H1 (cell line): ENCODE data around the gene PHAX. TPM values are rescaled to one million over a fixed set of nuclear protein-coding genes. Genes with fewer than 3 reads are reported as not detected.

Experiments
- CEBPB ChIP-seq: IDR thresholded peaks from 2 replicates; pipeline ENCODE4 v1.6.1; 2012; ENCODE audit warnings: low read depth, low read length
- CHD2 ChIP-seq: IDR thresholded peaks from 2 replicates; pipeline ENCODE4 v1.6.1; 2012; ENCODE audit warnings: low read length, improper control_type of control experiment
- CTBP2 ChIP-seq: IDR thresholded peaks from 2 replicates; pipeline ENCODE4 v1.7.0; 2011; ENCODE audit warnings: borderline replicate concordance, mild to moderate bottlenecking, moderate library complexity, mixed read lengths, low read length; ENCODE audit not compliant: insufficient read depth, insufficient read length
- JUND ChIP-seq: IDR thresholded peaks from 2 replicates; pipeline ENCODE4 v1.6.1; 2011; ENCODE audit warnings: mild to moderate bottlenecking, improper control_type of control experiment, low read length
- KDM5A ChIP-seq: fragments of 200-600 bp; IDR thresholded peaks from 2 replicates; pipeline ENCODE4 v1.7.1; 2012; ENCODE audit warnings: mild to moderate bottlenecking, low read length, inconsistent platforms, mixed read lengths
- RAD21 ChIP-seq, 2 experiments: IDR thresholded peaks in 1 of 2; conservative IDR thresholded peaks in 1 of 2; 2 replicates each; pipeline ENCODE4 v1.6.1; 2011; ENCODE audit warnings: low read depth in 2 of 2, low read length in 2 of 2, improper control_type of control experiment in 1 of 2, inconsistent platforms in 1 of 2, mild to moderate bottlenecking in 1 of 2, moderate library complexity in 1 of 2
- SUZ12 ChIP-seq: fragments of 200-600 bp; sonication (generic); IDR thresholded peaks from 2 replicates; pipeline ENCODE4 v1.6.1; 2012; ENCODE audit warnings: mild to moderate bottlenecking, inconsistent platforms, low read length, moderate library complexity, mixed read lengths
- YY1 ChIP-seq: IDR thresholded peaks from 2 replicates; pipeline ENCODE4 v1.6.1; 2011; ENCODE audit warnings: low read depth, mild to moderate bottlenecking, low read length
- polyA plus RNA-seq, 7 experiments: library from polyadenylated mRNA; depleted of rRNA in 3 of 7; stranded (reverse) in 5 of 7; unstranded in 2 of 7; fragments of >200 nt in 5 of 7; fragments of 200-250 nt in 2 of 7; gene quantifications; 1 replicate in 5 of 7; 2 replicates in 1 of 7; 4 replicates in 1 of 7; pipeline versions ENCODE4 v1.2.1 to v1.2.3, GENCODE V29; 2011 to 2013; ENCODE audit warnings: missing spikeins in 2 of 7, mixed read lengths in 2 of 7
- total RNA-seq: library from RNA; stranded (reverse); fragmentation: NEBNext Ultra II Directional; extraction: Animal tissue kit (Norgen Biotek cat#: 25700); gene quantifications from 2 replicates; pipeline ENCODE4 v1.2.1, GENCODE V29; 2021
- TF ChIP-seq, protein P1 (sequence below): fragments of 300-600 bp; sonication (generic); IDR thresholded peaks from 2 replicates; pipeline ENCODE4 v1.7.1; 2012; ENCODE audit warnings: low read length, moderate library complexity, mild to moderate bottlenecking, inconsistent platforms; ENCODE audit not compliant: insufficient replicate concordance
- TF ChIP-seq, protein P2 (sequence below): IDR thresholded peaks from 2 replicates; pipeline ENCODE4 v1.6.1; 2012; ENCODE audit warnings: low read length, inconsistent platforms

Gene PHAX
- total and polyA plus RNA-seq, 2 of the 8 experiments (the other 6 are each of a cell fraction or from before 2014, with no cell fraction given) = 32.1 to 59.5 TPM

DNA sequence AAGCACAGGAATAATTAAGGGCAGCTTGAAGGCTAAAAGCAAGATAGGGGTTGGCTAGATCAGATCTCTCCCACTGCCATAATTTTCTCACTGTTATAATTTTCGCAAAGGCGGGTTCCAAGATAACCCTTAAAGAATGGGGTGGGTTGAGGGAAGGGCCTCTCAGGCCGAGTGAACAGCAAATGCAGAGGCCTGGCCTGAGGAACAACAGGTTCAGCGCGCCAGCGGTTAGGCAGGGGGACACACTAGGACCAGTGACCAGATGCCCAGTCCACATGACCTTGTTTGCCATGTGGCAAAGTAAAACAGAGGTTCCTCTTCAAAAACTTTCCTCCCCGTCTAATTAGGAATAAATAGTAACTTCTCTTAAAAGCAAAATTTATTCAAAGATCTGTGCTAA, 1.2 kb upstream of the PHAX start (continued):
- TF ChIP-seq, protein P1, sequence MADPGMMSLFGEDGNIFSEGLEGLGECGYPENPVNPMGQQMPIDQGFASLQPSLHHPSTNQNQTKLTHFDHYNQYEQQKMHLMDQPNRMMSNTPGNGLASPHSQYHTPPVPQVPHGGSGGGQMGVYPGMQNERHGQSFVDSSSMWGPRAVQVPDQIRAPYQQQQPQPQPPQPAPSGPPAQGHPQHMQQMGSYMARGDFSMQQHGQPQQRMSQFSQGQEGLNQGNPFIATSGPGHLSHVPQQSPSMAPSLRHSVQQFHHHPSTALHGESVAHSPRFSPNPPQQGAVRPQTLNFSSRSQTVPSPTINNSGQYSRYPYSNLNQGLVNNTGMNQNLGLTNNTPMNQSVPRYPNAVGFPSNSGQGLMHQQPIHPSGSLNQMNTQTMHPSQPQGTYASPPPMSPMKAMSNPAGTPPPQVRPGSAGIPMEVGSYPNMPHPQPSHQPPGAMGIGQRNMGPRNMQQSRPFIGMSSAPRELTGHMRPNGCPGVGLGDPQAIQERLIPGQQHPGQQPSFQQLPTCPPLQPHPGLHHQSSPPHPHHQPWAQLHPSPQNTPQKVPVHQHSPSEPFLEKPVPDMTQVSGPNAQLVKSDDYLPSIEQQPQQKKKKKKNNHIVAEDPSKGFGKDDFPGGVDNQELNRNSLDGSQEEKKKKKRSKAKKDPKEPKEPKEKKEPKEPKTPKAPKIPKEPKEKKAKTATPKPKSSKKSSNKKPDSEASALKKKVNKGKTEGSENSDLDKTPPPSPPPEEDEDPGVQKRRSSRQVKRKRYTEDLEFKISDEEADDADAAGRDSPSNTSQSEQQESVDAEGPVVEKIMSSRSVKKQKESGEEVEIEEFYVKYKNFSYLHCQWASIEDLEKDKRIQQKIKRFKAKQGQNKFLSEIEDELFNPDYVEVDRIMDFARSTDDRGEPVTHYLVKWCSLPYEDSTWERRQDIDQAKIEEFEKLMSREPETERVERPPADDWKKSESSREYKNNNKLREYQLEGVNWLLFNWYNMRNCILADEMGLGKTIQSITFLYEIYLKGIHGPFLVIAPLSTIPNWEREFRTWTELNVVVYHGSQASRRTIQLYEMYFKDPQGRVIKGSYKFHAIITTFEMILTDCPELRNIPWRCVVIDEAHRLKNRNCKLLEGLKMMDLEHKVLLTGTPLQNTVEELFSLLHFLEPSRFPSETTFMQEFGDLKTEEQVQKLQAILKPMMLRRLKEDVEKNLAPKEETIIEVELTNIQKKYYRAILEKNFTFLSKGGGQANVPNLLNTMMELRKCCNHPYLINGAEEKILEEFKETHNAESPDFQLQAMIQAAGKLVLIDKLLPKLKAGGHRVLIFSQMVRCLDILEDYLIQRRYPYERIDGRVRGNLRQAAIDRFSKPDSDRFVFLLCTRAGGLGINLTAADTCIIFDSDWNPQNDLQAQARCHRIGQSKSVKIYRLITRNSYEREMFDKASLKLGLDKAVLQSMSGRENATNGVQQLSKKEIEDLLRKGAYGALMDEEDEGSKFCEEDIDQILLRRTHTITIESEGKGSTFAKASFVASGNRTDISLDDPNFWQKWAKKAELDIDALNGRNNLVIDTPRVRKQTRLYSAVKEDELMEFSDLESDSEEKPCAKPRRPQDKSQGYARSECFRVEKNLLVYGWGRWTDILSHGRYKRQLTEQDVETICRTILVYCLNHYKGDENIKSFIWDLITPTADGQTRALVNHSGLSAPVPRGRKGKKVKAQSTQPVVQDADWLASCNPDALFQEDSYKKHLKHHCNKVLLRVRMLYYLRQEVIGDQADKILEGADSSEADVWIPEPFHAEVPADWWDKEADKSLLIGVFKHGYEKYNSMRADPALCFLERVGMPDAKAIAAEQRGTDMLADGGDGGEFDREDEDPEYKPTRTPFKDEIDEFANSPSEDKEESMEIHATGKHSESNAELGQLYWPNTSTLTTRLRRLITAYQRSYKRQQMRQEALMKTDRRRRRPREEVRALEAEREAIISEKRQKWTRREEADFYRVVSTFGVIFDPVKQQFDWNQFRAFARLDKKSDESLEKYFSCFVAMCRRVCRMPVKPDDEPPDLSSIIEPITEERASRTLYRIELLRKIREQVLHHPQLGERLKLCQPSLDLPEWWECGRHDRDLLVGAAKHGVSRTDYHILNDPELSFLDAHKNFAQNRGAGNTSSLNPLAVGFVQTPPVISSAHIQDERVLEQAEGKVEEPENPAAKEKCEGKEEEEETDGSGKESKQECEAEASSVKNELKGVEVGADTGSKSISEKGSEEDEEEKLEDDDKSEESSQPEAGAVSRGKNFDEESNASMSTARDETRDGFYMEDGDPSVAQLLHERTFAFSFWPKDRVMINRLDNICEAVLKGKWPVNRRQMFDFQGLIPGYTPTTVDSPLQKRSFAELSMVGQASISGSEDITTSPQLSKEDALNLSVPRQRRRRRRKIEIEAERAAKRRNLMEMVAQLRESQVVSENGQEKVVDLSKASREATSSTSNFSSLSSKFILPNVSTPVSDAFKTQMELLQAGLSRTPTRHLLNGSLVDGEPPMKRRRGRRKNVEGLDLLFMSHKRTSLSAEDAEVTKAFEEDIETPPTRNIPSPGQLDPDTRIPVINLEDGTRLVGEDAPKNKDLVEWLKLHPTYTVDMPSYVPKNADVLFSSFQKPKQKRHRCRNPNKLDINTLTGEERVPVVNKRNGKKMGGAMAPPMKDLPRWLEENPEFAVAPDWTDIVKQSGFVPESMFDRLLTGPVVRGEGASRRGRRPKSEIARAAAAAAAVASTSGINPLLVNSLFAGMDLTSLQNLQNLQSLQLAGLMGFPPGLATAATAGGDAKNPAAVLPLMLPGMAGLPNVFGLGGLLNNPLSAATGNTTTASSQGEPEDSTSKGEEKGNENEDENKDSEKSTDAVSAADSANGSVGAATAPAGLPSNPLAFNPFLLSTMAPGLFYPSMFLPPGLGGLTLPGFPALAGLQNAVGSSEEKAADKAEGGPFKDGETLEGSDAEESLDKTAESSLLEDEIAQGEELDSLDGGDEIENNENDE = no peak
- TF ChIP-seq, protein P2, sequence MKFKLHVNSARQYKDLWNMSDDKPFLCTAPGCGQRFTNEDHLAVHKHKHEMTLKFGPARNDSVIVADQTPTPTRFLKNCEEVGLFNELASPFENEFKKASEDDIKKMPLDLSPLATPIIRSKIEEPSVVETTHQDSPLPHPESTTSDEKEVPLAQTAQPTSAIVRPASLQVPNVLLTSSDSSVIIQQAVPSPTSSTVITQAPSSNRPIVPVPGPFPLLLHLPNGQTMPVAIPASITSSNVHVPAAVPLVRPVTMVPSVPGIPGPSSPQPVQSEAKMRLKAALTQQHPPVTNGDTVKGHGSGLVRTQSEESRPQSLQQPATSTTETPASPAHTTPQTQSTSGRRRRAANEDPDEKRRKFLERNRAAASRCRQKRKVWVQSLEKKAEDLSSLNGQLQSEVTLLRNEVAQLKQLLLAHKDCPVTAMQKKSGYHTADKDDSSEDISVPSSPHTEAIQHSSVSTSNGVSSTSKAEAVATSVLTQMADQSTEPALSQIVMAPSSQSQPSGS = no peak
- no peak for TF ChIP-seq SUZ12
- no peak for TF ChIP-seq JUND
- no peak for TF ChIP-seq CTBP2
- TF ChIP-seq CHD2 = no peak
- no peak for TF ChIP-seq KDM5A
- no peak for TF ChIP-seq RAD21 (IDR thresholded peaks at IDR 0.05 in 1 of 2, conservative IDR thresholded peaks at IDR 0.05 in 1 of 2; ENCODE audit: low read depth in 2 of 2, low read length in 2 of 2)
- TF ChIP-seq YY1 = no peak
- TF ChIP-seq CEBPB = no peak
